A673 (cell line): ENCODE data around the gene SP100. TPM values are rescaled to one million over a fixed set of nuclear protein-coding genes. Genes with fewer than 3 reads are reported as not detected.

Experiments
- BruUV-seq: library from RNA; stranded (reverse); fragments of 400-500 nt; replicated peaks from 2 replicates; lab custom pipeline; 2021; lab: Mats Ljungman, UMichigan
- CTCF ChIA-PET: fragments of 300-600 bp; sonication (Branson Sonifier 250); formaldehyde crosslinking; loops from one replicate; lab custom pipeline; 2022; ENCODE audit warnings: antibody characterized with exemption; lab: Charles Lee
- POLR2A ChIA-PET: fragments of 300-600 bp; sonication (Branson Sonifier 250); formaldehyde crosslinking; loops from one replicate; lab custom pipeline; 2022; ENCODE audit warnings: antibody characterized with exemption; ENCODE audit not compliant: low non-redundant PET; lab: Charles Lee
- DNase-seq: peaks from one replicate; pipeline ENCODE4 v3.0.0-alpha.2; 2015; ENCODE audit warnings: low spot score
- H3K27ac ChIP-seq: fragments of 200-600 bp; sonication (generic); 2 replicates; pipeline ENCODE4 v1.5.1; 2016; ENCODE audit warnings: mixed run types, low read depth, mild to moderate bottlenecking, mixed read lengths, antibody characterized with exemption, low read length; ENCODE audit not compliant: poor library complexity, severe bottlenecking
- H3K27me3 ChIP-seq: fragments of 200-600 bp; sonication (generic); replicated peaks from 2 replicates; pipeline ENCODE4 v1.6.1; 2017; ENCODE audit warnings: mixed run types, low read depth, mild to moderate bottlenecking, mixed read lengths, antibody characterized with exemption, low read length; ENCODE audit not compliant: insufficient read depth, poor library complexity
- H3K36me3 ChIP-seq: fragments of 200-600 bp; sonication (generic); 2 replicates; pipeline ENCODE4 v1.6.1; 2016; ENCODE audit warnings: mixed run types, mild to moderate bottlenecking, mixed read lengths, antibody characterized with exemption, low read length; ENCODE audit not compliant: insufficient read depth, poor library complexity, severe bottlenecking
- H3K4me1 ChIP-seq: fragments of 200-600 bp; sonication (generic); 2 replicates; pipeline ENCODE4 v1.6.1; 2017; ENCODE audit warnings: mixed run types, mild to moderate bottlenecking, mixed read lengths, antibody characterized with exemption, low read length; ENCODE audit not compliant: insufficient read depth, poor library complexity, severe bottlenecking
- H3K4me3 ChIP-seq: fragments of 200-600 bp; sonication (generic); 2 replicates; pipeline ENCODE4 v1.5.1; 2016; ENCODE audit warnings: low read depth, mixed run types, mild to moderate bottlenecking, mixed read lengths, low read length; ENCODE audit not compliant: poor library complexity, severe bottlenecking
- H3K9me3 ChIP-seq: fragments of 200-600 bp; sonication (generic); 2 replicates; pipeline ENCODE4 v1.6.1; 2016; ENCODE audit warnings: mixed run types, low read depth, mild to moderate bottlenecking, mixed read lengths, antibody characterized with exemption, low read length; ENCODE audit not compliant: poor library complexity, severe bottlenecking
- EZH2 ChIP-seq: fragments of 200-600 bp; sonication (generic); IDR thresholded peaks from 2 replicates; pipeline ENCODE4 v1.6.1; 2017; ENCODE audit warnings: borderline replicate concordance, low read depth, mild to moderate bottlenecking, mixed read lengths, antibody characterized with exemption, low read length; ENCODE audit not compliant: poor library complexity, severe bottlenecking
- intact Hi-C: fragments of 100-400 bp; cut with micrococcal nuclease; formaldehyde crosslinking; loops from one replicate; pipeline ENCODE4 v1.10.0; 2022; ENCODE audit not compliant: unreplicated experiment
- total RNA-seq: library from RNA; stranded (reverse); gene quantifications from 2 replicates; pipeline ENCODE4 v1.2.3, GENCODE V29; 2021
- TF ChIP-seq, protein P1 (sequence below): fragments of 300-800, 200-600 bp; sonication (generic); conservative IDR thresholded peaks from 2 replicates; pipeline ENCODE4 v1.5.1; 2017; ENCODE audit warnings: low read depth, mild to moderate bottlenecking, antibody characterized with exemption, low read length, moderate library complexity, mixed read lengths

Gene SP100
- total RNA-seq, 1 experiment from 2014 or later = 2.9 TPM

DNA sequence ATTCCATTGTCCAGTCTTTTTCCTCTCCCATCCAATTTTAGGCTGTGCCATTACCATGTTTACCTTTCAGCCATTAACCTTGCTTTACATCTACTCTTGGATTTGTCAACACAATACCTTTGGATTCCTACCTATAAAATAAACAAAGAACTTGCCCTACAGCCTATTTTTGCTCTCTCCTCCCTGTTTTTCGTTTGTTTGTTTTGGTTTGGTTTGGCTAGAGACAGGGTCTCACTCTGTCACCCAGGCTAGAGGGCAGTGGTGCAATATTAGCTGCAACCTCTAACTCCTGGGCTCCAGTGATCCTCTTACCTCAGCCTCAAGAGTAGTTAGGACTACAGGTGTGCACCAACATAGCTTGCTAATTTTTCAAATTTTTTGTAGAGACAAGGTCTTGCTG, 76.1 kb downstream of the SP100 start:
- no peaks in the 10 kb centered on the region for H3K36me3 ChIP-seq
- POLR2A ChIA-PET = no interaction called here

DNA sequence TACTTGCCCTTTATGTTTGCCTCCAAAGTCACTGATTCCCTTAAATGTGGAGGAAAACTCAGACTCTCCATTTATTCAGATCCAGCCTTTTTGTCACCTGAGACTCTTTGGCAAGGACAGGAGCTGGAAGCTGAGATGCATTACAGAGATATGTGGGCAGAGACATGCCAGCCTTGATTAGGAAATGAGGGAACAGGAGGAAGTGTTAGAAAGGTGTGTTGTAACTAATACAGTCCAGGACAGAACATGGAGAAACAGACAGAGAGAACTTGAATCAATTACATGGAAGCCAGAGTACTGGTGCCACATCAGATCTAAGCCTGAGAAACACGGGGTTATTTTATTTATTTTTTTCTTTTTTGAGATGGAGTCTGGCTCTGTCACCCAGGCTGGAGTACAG, 79.0 kb downstream of the SP100 start:
- no peak overlapping the region for H3K4me3 ChIP-seq
- no peaks in the 10 kb centered on the region for H3K9me3 ChIP-seq
- ChIA-PET POLR2A (no interaction called here), CTCF (no interaction called here)
- intact Hi-C loops = no loop called here
- no peaks in the 10 kb centered on the region for H3K36me3 ChIP-seq
- DNase-seq = no peak
- BruUV-seq = no TSS peak
- H3K27me3 ChIP-seq = peaks cover 8% of the 10 kb centered on the region
- TF ChIP-seq EZH2 = no peak
- TF ChIP-seq, protein P1, sequence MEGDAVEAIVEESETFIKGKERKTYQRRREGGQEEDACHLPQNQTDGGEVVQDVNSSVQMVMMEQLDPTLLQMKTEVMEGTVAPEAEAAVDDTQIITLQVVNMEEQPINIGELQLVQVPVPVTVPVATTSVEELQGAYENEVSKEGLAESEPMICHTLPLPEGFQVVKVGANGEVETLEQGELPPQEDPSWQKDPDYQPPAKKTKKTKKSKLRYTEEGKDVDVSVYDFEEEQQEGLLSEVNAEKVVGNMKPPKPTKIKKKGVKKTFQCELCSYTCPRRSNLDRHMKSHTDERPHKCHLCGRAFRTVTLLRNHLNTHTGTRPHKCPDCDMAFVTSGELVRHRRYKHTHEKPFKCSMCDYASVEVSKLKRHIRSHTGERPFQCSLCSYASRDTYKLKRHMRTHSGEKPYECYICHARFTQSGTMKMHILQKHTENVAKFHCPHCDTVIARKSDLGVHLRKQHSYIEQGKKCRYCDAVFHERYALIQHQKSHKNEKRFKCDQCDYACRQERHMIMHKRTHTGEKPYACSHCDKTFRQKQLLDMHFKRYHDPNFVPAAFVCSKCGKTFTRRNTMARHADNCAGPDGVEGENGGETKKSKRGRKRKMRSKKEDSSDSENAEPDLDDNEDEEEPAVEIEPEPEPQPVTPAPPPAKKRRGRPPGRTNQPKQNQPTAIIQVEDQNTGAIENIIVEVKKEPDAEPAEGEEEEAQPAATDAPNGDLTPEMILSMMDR = no peak
- no peaks in the 10 kb centered on the region for H3K4me1 ChIP-seq
- no peak overlapping the region for H3K27ac ChIP-seq

More for the DNA sequence above, 76.1 kb downstream of the SP100 start:
- CTCF ChIA-PET = no interaction called here
- TF ChIP-seq, protein P1 = no peak
- TF ChIP-seq EZH2 = no peak
- Histone ChIP-seq H3K27ac (no peak overlapping the region), H3K4me1 (no peaks in the 10 kb centered on the region), H3K27me3 (no peaks in the 10 kb centered on the region), H3K4me3 (no peak overlapping the region), H3K9me3 (no peaks in the 10 kb centered on the region)
- no peak for DNase-seq
- intact Hi-C loops = no loop called here
- no TSS peak for BruUV-seq

DNA sequence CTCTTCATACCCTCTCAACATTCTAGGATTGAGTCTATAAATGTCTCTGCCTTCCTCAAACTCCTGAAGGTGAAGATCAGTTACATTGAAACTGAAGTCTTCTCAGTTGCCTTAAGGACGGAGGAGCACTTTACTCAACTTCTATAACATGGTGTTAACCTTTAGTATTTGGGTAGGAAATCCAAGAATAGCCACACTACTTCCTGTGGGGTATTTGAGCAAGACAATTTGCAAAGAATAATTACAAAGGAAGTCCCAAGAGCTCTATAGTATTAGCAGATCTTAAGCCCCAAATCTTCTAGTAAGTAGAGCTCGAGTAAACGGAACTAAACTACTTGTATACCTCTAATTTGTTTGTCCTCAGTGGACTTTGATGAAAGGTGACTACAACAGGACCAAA, 80.9 kb downstream of the SP100 start:
- Histone ChIP-seq H3K4me3 (no peak overlapping the region), H3K27me3 (peaks cover 11% of the 10 kb centered on the region), H3K9me3 (no peaks in the 10 kb centered on the region), H3K27ac (no peak overlapping the region), H3K36me3 (no peaks in the 10 kb centered on the region), H3K4me1 (no peaks in the 10 kb centered on the region)
- ChIA-PET CTCF (no interaction called here), POLR2A (no interaction called here)
- BruUV-seq = no TSS peak
- intact Hi-C loops = no loop called here
- no peak for TF ChIP-seq EZH2
- TF ChIP-seq, protein P1 = no peak
- no peak for DNase-seq
